Activated T-cell treated with anti-CD3 and anti-CD28 coated beads for 1 hour (primary cell): ENCODE data around the gene FCGR3B.
"Not testable (repeated sequence)": the region's sequence is repeated elsewhere in the genome, so short reads cannot be mapped to it uniquely, and the experiment has no call there.

Experiments used
- DNase-seq: peaks from one replicate; pipeline ENCODE4 v3.0.0-alpha.2; 2020; ENCODE audit warnings: low read depth

Gene FCGR3B

DNA sequence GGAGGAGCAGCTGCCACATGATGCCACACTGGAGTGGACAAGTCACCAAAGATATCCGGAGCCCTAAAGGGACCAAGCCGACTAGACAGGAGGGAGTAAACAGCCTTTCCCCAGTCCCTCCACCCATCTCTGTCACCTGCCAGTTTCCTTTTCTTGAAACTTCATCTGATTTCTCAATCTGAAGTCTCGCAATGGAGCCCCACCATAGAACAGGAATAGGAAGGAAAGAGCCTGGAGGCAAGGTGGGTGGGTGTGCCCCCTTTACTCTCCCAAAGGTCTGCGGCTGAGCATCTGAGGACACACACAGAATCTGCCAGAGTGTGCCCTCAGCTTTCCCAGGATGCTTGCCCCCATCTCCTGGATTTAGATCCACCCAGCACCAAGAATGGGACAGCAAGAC is at the start of gene FCGR3B:
Gene FCGR3B (minus strand): TSS at position 101 of the 400 bp plus-strand sequence. CDS start 82 bp downstream, at position 19.
- no peak for DNase-seq

DNA sequence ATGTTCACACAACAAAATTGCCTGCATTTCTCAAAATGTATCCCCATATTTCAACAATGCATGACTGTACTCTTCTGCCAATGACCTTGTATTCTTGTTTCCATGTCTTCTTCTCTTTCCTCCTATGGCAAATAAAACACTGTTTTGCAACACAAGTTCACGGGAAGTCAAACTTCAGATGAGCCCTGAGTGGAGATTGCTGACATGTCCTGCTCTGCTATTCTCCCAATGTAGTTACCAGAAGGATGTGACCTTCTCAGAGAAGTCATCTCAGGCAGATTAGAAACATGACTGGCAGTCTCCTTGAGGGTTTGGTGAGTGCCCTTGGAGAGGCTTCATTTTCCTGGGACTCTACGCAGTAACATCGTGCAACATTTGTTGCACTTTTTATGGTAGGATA is 47.5 kb upstream of the FCGR3B start:
- DNase-seq, result no peak

DNA sequence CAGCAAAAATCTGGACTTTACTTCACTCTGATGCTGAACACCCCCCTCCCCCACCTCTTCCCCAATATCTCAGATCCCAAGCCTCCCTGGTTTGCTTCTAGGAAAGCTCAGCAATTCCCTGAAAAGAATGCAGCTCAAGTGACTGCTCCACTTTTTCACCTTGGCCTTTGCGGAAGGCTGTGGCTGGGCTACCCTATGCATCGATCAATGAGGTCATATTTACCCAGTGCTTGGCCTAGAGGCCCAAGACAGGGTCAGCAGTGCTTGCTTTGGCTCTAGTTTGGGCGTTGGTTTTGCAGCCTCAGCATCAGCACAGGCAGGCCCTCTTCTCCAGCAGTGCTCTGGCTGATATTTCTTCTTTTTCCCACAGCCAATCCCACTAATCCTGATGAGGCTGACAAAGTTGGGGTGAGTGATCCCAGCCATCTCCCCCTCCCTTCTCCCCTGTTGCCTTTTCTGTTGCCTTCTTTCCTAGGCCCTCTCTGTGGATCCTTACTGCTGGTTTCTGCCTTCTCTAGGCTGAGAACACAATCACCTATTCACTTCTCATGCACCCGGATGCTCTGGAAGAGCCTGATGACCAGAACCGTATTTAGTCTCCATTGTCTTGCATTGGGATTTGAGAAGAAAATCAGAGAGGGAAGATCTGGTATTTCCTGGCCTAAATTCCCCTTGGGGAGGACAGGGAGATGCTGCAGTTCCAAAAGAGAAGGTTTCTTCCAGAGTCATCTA is 46.1 kb upstream of the FCGR3B start:
- DNase-seq, result no peak

DNA sequence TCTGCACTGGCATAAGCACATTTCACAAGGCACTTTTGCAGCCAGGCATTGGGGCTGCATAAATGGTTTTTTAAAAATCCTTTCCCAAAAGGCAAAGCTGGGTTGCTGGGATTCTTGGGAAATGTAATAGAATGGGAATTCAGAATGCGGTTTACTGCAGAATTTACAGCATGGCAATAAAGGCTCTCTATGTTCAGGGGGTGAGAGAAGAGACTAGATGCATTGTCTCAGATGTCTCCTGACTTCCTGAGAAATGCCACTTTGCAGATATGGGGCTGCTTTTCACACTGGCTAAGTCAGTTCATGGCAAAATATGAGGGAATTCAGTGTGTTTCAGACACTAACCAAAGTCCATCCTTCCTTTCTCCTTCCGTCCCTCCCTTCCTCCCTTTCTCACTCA is 45.5 kb upstream of the FCGR3B start:
- DNase-seq, result no peak

DNA sequence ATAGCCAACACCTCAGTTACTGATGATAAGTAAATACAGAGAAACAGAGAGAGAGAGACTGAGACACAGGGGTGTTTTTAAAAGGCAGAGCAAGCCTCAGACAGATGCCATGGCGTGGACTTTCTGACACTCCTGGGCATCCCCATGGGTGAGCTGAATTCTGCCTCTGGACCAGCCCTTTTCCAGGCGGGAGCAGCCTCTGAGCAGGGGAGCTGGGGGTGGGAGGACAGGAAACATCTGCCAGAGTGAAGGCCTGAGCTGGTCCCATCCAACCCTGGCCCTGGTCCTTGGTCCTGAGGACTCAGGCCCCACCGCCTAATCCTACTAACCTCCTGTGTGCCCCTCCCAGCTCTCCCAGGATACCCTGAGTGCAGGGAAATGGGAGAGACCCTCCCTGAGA is 43.9 kb upstream of the FCGR3B start:
- DNase-seq, result not testable (repeated sequence)

DNA sequence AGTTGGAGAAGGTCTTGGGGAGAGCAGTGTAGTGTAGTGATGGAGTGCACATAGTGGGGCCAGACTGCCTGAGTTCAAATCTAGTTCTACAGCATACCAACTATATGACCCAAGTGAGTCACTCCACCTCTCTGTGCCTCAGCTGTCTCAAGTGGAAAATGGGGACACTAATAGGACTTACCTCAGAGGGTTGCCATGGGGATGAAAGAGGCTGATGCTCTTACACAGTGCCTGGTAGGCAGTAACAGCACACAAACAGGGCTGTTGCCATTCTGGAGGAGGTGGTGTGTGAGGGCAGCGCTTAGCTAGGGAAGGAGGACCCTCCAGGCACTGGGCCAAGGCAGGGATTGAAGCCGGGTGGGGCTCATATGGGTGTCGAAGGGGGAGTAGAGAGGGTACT is 43.5 kb upstream of the FCGR3B start:
- DNase-seq, result not testable (repeated sequence)

DNA sequence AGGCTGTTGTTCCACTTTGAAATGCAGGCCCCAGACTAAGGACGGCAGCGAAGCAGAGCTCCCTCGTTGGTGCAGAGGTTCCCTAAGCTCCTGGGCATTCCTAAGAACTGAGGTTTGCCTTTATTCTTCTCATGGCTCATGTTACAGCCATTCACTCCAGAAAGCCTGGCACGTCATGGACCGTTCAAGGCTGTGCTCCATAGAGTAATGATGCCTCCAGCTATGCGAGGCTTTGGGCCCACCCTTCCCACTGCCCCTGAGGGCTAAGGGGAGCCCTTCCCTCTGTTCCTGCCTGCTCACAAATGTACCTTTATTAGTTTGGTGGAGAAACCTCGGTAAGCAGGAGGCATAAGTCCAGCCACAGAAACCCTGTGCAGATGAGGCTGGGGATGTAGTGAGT is 42.5 kb upstream of the FCGR3B start:
- DNase-seq, result not testable (repeated sequence)

DNA sequence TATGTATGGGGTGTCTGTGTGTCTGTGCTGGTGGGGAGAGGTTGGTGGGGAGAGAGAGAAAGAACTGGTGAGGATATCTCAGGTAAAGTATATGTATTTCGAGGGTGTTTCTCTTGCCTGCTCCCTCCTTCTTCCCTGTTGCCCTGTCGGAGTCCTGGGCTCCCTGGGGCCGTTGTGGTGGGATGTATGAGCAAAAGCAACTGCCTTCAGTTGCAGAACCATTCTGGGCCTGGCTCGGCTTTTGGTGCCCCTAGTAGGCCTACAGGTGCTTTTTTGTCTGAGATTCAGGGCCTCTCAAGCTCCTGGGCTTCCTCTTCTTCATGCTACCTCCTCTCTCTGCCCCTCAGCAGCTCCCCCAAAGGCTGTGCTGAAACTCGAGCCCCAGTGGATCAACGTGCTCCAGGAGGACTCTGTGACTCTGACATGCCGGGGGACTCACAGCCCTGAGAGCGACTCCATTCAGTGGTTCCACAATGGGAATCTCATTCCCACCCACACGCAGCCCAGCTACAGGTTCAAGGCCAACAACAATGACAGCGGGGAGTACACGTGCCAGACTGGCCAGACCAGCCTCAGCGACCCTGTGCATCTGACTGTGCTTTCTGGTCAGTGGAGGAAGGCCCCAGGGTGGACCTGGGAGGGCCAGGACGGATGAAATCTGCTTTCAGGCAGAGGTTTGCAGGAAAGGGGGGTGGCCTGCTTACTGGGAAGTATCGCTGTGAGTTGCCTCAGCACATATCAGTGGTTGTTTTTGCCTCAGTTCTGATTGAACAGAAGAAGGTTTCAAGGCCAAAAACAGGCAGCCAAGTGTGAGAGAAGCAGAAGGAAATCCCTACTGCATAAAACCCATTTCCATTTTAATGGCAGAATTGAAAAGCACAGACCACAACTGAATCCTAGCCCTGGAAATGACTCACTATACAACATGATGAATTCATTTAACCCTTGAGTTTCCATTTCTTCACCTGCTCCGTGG is 40.4 kb upstream of the FCGR3B start:
- DNase-seq, result not testable (repeated sequence)

DNA sequence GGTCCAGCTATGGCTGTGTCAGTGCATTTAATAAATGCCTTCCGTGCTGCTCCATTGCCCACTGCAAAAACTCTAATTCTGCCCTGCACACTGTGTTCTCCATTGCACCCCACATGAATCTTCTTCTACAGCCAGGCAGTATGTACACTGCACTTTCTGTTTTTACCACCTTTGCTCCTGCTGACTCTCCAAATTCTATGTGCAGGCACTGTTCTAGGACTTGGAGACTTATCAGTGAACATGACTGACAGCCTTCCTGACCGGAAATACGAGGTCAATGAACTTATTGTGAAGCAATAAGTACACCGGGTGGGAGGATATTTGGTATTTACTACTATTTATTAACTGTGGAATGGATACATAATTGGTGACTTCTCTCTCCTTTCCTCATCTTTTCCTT is 33.7 kb upstream of the FCGR3B start:
- DNase-seq, result not testable (repeated sequence)

DNA sequence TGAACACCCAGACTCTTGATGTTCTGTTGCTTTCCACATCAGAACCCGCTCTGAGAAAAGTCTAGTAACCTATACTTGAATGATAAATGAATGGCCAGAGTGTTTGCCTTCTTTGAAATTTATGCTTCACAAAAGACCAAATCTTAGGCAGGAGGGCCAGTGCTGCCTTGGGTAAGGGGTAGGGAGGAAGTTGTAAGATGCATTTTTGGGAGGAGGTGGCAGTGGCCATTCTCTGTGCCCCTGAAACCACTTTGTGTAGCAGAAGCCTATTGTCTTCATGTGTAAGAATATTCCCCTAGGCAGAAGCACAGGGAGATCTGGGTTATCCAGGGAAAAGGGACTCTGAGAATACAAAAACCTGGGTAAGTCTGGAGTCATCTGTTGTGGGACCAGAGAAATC is 32.6 kb upstream of the FCGR3B start:
- not testable (repeated sequence) for DNase-seq

DNA sequence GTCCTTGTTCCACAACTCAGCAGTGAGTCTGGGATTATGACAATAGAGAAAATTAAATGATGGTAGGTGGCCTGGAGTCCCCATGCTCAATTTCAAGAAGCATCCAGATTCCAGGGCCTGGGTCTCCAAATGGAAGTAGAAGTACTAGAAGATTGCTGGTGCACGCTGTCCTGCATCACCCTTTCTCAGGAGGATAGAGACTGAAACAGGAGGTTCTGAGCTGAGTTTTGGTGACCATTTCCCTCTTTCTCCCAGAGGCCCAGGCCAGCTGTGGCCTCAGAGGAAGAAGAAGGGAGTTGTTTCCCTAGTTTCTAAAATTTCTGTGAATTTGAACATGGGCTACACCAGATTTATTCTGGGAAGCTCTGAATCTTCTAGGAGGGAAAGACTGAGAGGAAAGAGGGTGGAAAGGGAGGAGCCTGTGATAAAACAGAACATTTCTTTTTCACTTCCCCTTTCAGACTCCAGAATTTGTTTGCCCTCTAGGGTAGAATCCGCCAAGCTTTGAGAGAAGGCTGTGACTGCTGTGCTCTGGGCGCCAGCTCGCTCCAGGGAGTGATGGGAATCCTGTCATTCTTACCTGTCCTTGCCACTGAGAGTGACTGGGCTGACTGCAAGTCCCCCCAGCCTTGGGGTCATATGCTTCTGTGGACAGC is 31.8 kb upstream of the FCGR3B start, which contains the start of gene FCGR2B:
Gene FCGR2B (plus strand): TSS at position 460 of the 656 bp plus-strand sequence. CDS start 99 bp downstream, at position 559.
- DNase-seq, result not testable (repeated sequence)

DNA sequence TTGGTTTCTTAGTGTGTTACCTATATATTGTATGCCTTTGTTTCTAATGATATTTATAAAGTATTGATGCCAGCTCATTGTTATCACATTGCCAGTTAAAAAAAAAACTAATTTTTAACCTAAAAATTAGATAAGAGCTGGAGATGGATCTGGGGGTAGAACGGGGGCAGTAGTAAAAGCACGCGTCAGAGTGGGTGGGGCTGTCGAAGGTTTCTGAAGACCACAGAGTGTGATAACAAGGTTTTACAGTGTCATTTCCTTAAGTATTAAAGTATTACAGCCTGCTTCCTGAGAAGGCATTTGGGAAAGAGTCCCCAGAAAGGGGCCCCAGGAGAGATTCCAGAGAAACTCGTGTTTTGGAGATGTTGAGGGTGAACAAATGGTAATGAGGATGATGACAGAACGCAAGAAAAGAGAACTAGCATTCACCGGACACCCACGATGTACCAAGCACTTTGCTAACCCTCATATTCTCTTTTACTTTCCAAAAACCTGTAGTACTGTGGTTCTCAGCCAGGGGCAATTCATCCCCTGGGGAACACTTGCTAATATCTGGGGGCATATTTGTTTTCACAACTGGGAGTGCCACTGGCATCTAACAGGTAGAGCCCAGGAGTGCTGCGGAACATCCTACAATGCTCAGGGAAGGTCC is 30.8 kb upstream of the FCGR3B start:
- not testable (repeated sequence) for DNase-seq

DNA sequence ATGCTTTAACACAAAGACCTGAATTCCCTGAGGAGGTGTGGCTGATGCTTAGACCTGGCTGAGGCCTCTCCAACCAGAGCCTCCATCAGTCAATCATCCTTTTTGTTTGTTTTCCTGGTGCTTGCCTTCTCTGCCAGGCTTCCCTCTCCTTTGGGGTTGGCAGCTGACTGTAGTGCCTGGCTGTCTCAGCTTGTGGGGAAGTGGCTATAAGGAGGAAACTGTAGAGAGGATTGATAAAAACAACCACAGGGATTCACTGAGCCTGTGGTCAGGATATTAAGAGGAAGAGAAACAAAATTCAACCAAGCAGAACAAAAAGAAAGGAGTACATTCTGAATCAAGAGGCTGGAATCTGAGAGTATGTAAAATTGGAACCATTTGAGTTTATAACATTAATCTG is 27.5 kb upstream of the FCGR3B start:
- not testable (repeated sequence) for DNase-seq

DNA sequence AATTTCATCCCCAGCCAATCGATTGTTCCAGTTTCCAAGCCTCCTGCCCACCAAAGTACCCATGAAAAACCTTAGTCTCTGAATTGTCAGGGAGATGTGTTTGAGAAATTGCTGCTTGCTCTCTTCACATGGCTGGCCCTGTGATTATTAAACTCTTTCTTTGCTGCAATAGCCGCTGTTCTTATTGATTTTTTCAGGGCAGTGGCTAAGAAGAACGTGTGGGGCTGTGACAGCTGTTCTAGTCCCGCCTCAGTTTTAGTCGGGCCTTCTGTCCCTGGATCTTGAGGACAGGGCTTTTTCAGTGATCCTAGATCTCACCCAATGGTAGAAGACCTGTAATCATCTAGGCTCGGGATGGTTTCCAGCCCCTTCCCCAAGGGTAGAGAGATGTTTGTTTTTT is 23.0 kb upstream of the FCGR3B start:
- DNase-seq, result not testable (repeated sequence)

DNA sequence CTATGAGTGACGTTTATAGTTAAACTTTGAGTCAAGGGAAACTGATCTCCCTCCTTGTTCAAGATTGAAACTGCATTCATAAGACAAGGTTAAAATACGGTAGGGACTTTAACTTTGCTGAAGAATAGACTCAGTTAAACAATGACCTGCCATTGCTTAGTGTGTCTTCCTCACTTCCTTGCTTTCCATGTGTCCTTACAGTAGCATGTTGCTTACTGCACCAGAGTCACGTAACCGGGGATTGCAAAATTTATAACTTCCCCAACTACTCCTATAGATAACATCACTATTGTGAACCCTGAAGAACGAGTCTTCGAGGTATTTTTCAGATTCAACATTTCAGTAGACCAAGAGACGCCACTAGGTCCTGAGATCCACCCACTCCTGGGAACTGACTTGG is 22.6 kb upstream of the FCGR3B start:
- DNase-seq, result not testable (repeated sequence)

DNA sequence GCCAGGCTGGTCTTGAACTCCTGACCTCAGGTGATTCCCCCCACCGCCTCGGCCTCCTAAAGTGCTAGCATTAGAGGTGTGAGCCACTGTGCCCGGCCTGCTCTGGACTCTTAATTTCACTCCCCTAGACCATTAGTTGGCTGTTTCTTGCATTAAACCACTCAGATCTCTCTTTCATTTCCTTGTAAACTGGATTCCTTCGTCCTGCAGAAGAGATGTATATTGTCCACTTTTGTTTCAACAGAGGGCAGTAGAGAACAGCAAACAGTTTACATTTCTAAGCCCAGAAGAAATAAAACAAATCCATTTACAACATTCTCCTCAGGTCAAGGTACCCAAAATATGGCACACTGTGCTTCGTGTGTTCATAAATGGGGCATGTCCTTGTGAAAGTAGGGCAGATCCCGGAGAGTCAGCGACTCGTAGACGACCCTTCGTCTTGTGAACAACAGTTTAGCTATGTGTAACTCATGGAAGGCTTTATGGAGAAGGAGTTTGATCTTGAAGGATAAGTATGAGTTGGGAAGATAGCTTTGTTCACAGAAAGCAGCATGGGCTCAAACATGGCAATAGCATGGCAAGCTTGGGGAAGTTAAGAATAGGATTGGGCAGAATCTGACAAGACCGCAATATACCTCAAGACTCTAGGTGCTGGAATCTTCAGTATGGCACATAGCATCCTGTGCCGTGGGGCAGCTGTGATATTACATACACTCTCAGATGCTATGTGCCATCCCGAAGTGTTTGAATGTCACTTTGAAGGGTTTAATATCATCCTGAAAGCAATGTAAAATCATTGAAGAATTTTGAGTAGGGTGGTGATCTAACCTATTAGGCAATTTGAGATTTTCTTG is 16.8 kb upstream of the FCGR3B start:
- not testable (repeated sequence) for DNase-seq

DNA sequence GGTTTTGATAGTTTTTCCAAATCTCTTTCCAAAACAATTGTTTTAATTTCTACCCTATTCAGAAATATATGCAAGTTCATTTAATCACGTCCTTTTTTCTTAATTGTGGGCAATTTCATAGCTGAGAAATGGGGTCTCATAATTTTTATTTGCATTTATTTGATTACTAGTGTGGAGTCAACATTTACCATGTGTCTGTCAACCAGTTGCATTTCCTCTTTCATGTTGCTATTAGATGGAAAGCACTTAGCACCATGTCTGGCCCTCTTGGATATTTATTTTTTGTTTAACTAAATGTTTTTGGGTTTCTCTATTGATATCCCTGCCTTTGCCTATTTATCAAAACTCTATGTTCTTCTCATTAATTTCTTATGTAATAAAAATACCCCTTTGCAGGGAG is 13.9 kb upstream of the FCGR3B start:
- not testable (repeated sequence) for DNase-seq

DNA sequence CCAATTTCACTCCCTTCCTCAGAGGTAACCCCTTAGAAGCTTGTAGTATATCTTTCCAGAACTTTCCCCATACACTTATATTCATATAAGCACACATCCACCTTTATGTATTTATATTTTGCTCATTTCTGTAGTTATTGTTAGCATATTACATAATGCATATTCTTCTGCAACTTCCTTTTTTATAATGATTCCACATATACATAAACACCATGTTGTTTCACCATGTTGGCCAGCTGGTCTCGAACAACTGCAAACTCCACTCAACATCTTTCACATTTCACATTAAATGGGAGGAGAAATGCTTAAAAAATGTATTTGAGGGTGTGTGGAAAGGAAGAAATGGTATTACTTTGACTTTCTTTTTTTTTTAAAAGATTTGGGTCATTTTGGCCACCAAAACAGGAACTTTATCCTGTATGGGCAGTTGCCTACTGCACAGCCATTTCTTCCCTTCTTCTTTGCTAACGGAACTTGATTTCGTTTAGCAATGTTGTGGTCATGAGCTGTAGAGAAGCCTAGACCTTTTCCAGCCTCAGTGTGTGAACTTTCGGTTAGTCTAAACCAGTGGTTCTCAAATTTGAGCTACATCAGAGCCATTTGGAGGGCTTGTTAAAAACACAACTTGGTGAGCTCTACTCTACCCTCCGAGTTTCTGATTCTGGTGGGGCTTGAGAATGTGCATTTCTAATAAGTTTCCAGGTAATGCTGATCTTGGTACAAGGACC is 12.7 kb upstream of the FCGR3B start:
- DNase-seq, result not testable (repeated sequence)

DNA sequence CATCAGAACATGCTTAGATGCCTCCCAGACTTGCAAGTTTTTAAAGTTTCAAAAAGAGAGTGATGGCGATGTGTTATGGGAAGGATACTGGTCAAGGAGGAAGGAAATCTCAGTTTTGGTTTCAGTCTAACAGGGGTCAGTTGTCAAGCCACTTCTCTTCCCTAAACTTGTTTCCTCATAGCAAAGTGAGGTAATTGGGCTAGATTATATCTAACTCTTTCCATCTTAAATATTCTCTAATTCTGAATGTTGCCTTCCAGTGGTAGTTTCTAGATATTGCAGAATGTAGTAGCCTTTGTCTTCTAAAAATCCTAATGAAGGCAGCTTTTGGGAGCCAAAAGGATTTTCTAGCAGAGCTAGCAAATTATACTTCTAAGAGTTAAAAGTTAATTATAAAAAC is 11.7 kb upstream of the FCGR3B start:
- not testable (repeated sequence) for DNase-seq

DNA sequence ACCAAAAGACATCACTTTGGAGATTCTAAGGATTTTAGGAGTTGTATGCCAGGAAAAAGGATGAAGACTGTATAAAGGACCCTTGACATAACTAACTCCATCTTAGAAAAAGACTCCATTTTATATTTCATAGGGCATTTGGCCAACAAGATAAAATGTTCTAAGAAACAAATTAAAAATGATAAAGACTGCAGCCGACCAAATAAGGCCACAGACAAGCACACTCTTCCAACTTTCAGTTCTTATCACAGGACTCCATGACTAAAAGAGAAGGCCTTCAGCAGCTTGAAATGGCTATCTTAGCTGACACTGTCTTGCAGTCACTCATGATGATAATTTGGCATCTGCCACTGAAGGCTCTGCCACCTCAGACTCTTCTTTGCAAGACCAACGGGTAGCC is 8.2 kb upstream of the FCGR3B start:
- not testable (repeated sequence) for DNase-seq
